ENCODE data around the gene ACTL6B.
"Not testable (repeated sequence)": the region's sequence is repeated elsewhere in the genome, so short reads cannot be mapped to it uniquely, and the experiment has no call there.

The ACTL6B gene

GRCh38 chr7:100655908-100656674 is at the start of gene ACTL6B:
Gene ACTL6B, minus strand, starts transcription at chr7:100656448. Its CDS starts 94 bp downstream, at chr7:100656354.
- Histone ChIP-seq H3K4me1 (ENCODE audit: control insufficient read depth, low read depth, low read length) (no peaks in the 10 kb centered on the region), H3K9me3 (ENCODE audit: control insufficient read depth, low read depth, low read length) (no peaks in the 10 kb centered on the region), H3K36me3 (ENCODE audit: control insufficient read depth, low read depth, low read length) (no peaks in the 10 kb centered on the region), H3K4me3 (ENCODE audit: low read length) (peak within 1 kb of the TSS; percentile 17), H3K27me3 (ENCODE audit: control insufficient read depth, insufficient read depth, low read length) (peaks cover 47% of the 10 kb centered on the region), H3K27ac (ENCODE audit: low read length) (no peak within 1 kb of the TSS), H3K9ac (ENCODE audit: low read length) (no peak within 1 kb of the TSS)

- H3K9me3 ChIP-seq (ENCODE audit: control insufficient read depth, low read depth, low read length): no peaks in the 10 kb centered on the region
- no peaks in the 10 kb centered on the region for H3K27me3 ChIP-seq (ENCODE audit: control insufficient read depth, insufficient read depth, low read length)
- peak overlapping the region; percentile 90 for H3K27ac ChIP-seq (ENCODE audit: low read length)
- H3K4me3 ChIP-seq (ENCODE audit: low read length): peak overlapping the region; percentile 86
- peak overlapping the region; percentile 96 for H3K9ac ChIP-seq (ENCODE audit: low read length)
- peaks cover 12% of the 10 kb centered on the region for H3K36me3 ChIP-seq (ENCODE audit: control insufficient read depth, low read depth, low read length)
- no peaks in the 10 kb centered on the region for H3K4me1 ChIP-seq (ENCODE audit: control insufficient read depth, low read depth, low read length)
Observed at GRCh38 chr7:100705320-100705752, 49.1 kb upstream of the ACTL6B start.

DNA sequence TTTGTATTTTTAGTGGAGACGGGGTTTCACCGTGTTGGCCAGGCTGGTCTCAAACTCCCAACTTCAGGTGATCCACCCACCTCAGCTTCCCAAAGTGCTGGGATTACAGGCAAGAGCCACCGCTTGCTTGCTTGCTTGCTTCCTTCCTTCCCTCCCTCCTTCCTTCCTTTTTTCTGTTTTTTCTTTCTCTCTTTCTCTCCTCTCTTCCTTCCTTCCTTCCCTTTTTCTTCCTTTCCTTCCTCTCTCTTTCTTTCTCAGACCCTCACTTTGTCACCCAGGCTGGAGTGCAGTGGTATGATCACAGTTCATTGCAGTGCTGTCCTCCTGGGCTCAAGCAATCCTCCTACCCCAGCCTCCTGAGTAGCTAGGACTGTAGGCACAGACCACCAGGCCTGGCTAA is 44.8 kb upstream of the ACTL6B start:
- H3K4me3 ChIP-seq (ENCODE audit: low read length); H3K9me3 ChIP-seq (ENCODE audit: control insufficient read depth, low read depth, low read length); H3K27ac ChIP-seq (ENCODE audit: low read length); H3K27me3 ChIP-seq (ENCODE audit: control insufficient read depth, insufficient read depth, low read length); H3K36me3 ChIP-seq (ENCODE audit: control insufficient read depth, low read depth, low read length); H3K9ac ChIP-seq (ENCODE audit: low read length); H3K4me1 ChIP-seq (ENCODE audit: control insufficient read depth, low read depth, low read length): not testable (repeated sequence)

- H3K4me3 ChIP-seq (ENCODE audit: low read length): no peak overlapping the region
- H3K27me3 ChIP-seq (ENCODE audit: control insufficient read depth, insufficient read depth, low read length): no peaks in the 10 kb centered on the region
- no peak overlapping the region for H3K9ac ChIP-seq (ENCODE audit: low read length)
- no peaks in the 10 kb centered on the region for H3K36me3 ChIP-seq (ENCODE audit: control insufficient read depth, low read depth, low read length)
- H3K9me3 ChIP-seq (ENCODE audit: control insufficient read depth, low read depth, low read length): no peaks in the 10 kb centered on the region
- H3K4me1 ChIP-seq (ENCODE audit: control insufficient read depth, low read depth, low read length): no peaks in the 10 kb centered on the region
- no peak overlapping the region for H3K27ac ChIP-seq (ENCODE audit: low read length)
Observed at GRCh38 chr7:100699018-100699417, 42.8 kb upstream of the ACTL6B start.

DNA sequence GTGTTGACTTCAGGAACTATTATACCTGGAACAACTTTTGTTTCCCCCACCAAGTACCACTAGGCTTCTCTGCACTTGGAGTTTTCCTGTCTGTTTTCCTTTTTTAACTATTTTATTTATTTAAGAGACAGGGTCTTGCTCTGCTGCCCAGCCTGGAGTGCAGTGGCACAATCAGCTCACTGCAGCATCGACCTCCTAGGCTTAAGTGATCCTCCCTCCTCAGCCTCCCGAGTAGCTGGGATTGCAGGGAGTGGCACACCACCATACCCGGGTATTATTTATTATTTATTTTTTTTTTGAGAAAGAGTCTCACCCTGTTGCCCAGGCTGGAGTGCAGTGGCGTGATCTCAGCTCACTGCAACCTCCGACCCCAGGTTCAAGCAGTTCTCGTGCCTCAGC is 39.9 kb upstream of the ACTL6B start:
- H3K4me3 ChIP-seq (ENCODE audit: low read length): peak overlapping the region; percentile 2
- no peak overlapping the region for H3K9ac ChIP-seq (ENCODE audit: low read length)
- peaks cover 6% of the 10 kb centered on the region for H3K36me3 ChIP-seq (ENCODE audit: control insufficient read depth, low read depth, low read length)
- H3K9me3 ChIP-seq (ENCODE audit: control insufficient read depth, low read depth, low read length): no peaks in the 10 kb centered on the region
- H3K4me1 ChIP-seq (ENCODE audit: control insufficient read depth, low read depth, low read length): peaks cover 13% of the 10 kb centered on the region
- H3K27me3 ChIP-seq (ENCODE audit: control insufficient read depth, insufficient read depth, low read length): no peaks in the 10 kb centered on the region
- peak overlapping the region; percentile 2 for H3K27ac ChIP-seq (ENCODE audit: low read length)

DNA sequence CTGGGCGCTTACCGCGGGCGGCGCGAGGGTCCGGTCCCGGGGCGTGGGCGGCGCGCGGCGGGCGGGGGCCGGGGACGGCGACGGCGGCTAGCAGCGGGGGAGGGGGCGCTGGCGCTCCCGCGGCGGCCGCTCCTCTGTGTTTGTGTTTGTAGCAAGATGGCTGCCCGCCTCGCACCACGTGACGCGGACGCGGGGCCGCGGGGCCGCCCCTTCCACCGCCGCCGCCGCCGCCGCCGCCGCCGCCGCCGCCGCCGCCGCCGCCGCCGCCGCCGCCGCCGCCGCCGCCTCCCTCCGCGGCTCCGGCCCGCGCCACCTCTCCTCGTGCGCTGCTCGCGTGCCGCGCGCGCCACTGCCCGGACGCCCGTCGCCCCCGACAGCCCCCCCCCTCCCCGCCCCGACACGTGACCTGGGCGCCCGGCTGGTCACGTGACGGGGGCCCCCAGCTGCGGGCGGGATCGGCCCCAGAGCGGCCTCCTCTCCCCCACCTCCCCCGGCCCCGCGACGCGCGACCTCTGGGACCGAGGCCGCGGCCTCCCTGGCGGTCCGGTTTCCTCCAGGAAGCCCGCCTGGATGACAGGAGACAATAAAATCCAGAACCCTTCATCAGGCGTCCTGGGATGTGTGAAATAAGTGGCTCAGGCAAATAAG is 38.0 kb upstream of the ACTL6B start, which contains the start of gene GIGYF1:
GIGYF1 (minus strand) TSS at position 153 of the 648 bp plus-strand sequence. CDS start 6,012 bp downstream, outside the sequence.
- Histone ChIP-seq H3K27me3 (ENCODE audit: control insufficient read depth, insufficient read depth, low read length) (no peaks in the 10 kb centered on the region), H3K9me3 (ENCODE audit: control insufficient read depth, low read depth, low read length) (no peaks in the 10 kb centered on the region), H3K9ac (ENCODE audit: low read length) (peak within 1 kb of the TSS; percentile 92), H3K27ac (ENCODE audit: low read length) (no peak within 1 kb of the TSS), H3K4me1 (ENCODE audit: control insufficient read depth, low read depth, low read length) (peaks cover 13% of the 10 kb centered on the region), H3K4me3 (ENCODE audit: low read length) (peak within 1 kb of the TSS; percentile 88), H3K36me3 (ENCODE audit: control insufficient read depth, low read depth, low read length) (peaks cover 8% of the 10 kb centered on the region)

GRCh38 chr7:100693312-100694097 is 37.3 kb upstream of the ACTL6B start:
- no peaks in the 10 kb centered on the region for H3K9me3 ChIP-seq (ENCODE audit: control insufficient read depth, low read depth, low read length)
- peaks cover 13% of the 10 kb centered on the region for H3K4me1 ChIP-seq (ENCODE audit: control insufficient read depth, low read depth, low read length)
- no peaks in the 10 kb centered on the region for H3K27me3 ChIP-seq (ENCODE audit: control insufficient read depth, insufficient read depth, low read length)
- H3K27ac ChIP-seq (ENCODE audit: low read length): no peak overlapping the region
- H3K9ac ChIP-seq (ENCODE audit: low read length): peak overlapping the region; percentile 92
- H3K36me3 ChIP-seq (ENCODE audit: control insufficient read depth, low read depth, low read length): peaks cover 15% of the 10 kb centered on the region
- H3K4me3 ChIP-seq (ENCODE audit: low read length): peak overlapping the region; percentile 88

DNA sequence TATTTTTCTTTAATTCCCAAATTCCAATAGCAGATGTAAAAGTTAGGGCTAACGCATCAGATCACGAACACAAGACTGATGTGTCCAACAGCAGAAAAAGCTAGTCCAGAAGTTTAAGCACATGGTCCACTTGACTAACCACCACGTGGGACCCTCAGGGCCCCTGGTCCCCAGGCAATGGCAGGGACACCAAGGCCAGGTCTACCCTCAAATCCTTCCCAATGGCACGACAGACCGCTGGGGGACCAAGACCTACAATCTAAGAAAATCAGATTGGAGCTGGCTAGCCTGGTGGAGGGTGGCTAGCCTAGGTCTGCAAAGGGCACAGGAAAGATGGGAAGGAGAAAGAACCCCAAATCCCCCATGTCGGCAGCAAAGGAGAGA is 36.3 kb upstream of the ACTL6B start:
- Histone ChIP-seq H3K27me3 (ENCODE audit: control insufficient read depth, insufficient read depth, low read length) (no peaks in the 10 kb centered on the region), H3K27ac (ENCODE audit: low read length) (no peak overlapping the region), H3K9ac (ENCODE audit: low read length) (peak overlapping the region; percentile 92)

GRCh38 chr7:100691676-100692577 is 35.7 kb upstream of the ACTL6B start:
- Histone ChIP-seq H3K27me3 (ENCODE audit: control insufficient read depth, insufficient read depth, low read length) (no peaks in the 10 kb centered on the region), H3K4me3 (ENCODE audit: low read length) (peak overlapping the region; percentile 88), H3K9me3 (ENCODE audit: control insufficient read depth, low read depth, low read length) (no peaks in the 10 kb centered on the region), H3K9ac (ENCODE audit: low read length) (peak overlapping the region; percentile 92), H3K36me3 (ENCODE audit: control insufficient read depth, low read depth, low read length) (peaks cover 31% of the 10 kb centered on the region), H3K27ac (ENCODE audit: low read length) (no peak overlapping the region), H3K4me1 (ENCODE audit: control insufficient read depth, low read depth, low read length) (peaks cover 13% of the 10 kb centered on the region)

More for the DNA sequence above, 36.3 kb upstream of the ACTL6B start:
- Histone ChIP-seq H3K36me3 (ENCODE audit: control insufficient read depth, low read depth, low read length) (peaks cover 24% of the 10 kb centered on the region), H3K9me3 (ENCODE audit: control insufficient read depth, low read depth, low read length) (no peaks in the 10 kb centered on the region), H3K4me3 (ENCODE audit: low read length) (peak overlapping the region; percentile 88), H3K4me1 (ENCODE audit: control insufficient read depth, low read depth, low read length) (peaks cover 13% of the 10 kb centered on the region)

GRCh38 chr7:100689230-100690135 is 33.2 kb upstream of the ACTL6B start:
- peaks cover 55% of the 10 kb centered on the region for H3K36me3 ChIP-seq (ENCODE audit: control insufficient read depth, low read depth, low read length)
- H3K4me3 ChIP-seq (ENCODE audit: low read length): no peak overlapping the region
- peaks cover 13% of the 10 kb centered on the region for H3K4me1 ChIP-seq (ENCODE audit: control insufficient read depth, low read depth, low read length)
- no peak overlapping the region for H3K27ac ChIP-seq (ENCODE audit: low read length)
- no peak overlapping the region for H3K9ac ChIP-seq (ENCODE audit: low read length)
- H3K9me3 ChIP-seq (ENCODE audit: control insufficient read depth, low read depth, low read length): no peaks in the 10 kb centered on the region
- H3K27me3 ChIP-seq (ENCODE audit: control insufficient read depth, insufficient read depth, low read length): no peaks in the 10 kb centered on the region

Data from iPS-18a (cell line).